Stimulated activated CD4-positive, alpha-beta T cell treated with anti-CD3 and anti-CD28 coated beads, Interleukin-2, amount 100 ng/mL, for 48 hours (primary cell): Measurements from ENCODE around the gene SPINDOC.
"Not testable (repeated sequence)": the region's sequence is repeated elsewhere in the genome, so short reads cannot be mapped to it uniquely, and the experiment has no call there.

Experiments
- DNase-seq, 2 donors: peaks; one replicate each; pipeline ENCODE4 v3.0.0-alpha.2; 2020

SPINDOC gene

DNA sequence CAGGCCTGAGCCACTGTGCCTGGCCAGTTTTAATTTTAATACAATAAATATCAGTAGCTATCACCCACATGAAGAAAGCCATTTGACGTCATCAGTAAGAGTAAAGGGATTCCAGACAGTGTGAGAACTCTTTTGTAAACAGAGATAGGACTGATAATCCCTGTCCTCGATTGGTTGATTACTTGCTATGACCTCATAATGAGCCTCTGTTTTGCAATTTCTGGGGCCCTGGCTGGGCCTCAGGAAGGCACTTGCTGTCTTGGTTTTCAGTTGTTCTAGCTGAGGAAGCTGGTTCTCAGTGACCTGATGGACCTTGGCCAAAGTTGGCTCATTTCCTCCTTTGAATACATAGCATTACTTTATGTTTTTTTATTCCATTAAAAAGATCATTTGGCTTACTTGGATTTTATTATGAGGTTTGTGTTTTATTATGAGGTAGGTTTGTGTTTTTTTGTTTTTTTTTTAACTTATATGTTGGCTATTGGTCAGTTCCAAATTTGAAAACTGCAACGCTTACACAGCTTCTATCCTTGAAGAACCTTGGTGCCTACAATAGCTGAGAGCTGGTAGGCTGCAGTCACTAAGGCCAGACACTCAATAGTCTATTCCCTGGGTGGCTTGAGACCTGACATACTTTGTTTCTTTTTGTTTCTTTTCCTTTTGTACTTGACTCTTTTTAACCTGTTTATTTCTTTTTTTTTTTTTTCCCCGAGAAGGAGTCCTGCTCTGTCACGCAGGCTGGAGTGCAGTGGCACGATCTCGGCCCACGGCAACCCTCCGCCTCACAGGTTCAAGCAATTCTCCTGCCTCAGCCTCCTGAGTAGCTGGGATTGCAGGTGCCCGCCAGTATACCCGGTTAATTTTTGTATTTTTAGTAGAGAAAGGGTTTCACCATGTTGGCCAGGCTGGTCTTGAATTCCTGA is 45.6 kb downstream of the SPINDOC start:
- DNase-seq: no peak

DNA sequence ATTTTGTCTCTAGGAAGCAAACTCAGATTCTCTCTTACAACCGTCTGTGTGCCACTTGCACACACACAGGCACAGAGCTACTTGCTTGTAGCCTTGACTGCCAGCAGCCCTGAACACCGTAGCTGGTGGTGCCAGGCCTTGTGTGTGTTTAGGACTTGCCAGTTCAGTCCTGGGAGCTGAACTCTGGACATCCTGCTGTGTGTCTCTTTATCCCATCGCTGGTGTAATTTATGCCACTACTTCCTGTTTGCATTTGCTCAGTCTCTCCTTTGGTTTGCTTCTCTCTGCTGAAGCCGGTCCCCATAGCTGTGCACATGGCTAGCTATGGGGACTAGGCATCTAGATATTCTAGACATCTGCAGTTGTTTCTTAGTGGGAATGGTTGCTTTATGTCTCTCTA is 49.7 kb downstream of the SPINDOC start:
- no peak for DNase-seq

DNA sequence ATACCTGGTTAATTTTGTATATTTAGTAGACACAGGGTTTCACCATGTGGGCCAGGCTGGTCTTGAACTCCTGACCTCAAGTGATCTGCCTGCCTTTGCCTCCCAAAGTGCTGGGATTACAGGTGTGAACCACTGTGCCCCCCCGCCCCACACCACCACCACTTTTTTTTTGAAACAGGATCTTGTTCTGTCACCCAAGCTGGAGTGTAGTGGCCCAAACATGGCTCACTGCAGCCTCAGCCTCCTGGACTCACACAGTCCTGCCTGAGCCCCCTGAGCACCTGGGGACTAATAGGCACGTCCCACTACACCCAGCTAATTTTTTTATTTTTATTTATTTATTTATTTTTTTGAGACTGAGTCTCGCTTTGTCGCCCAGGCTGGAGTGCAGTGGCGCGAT is 50.4 kb downstream of the SPINDOC start:
- not testable (repeated sequence) for DNase-seq

DNA sequence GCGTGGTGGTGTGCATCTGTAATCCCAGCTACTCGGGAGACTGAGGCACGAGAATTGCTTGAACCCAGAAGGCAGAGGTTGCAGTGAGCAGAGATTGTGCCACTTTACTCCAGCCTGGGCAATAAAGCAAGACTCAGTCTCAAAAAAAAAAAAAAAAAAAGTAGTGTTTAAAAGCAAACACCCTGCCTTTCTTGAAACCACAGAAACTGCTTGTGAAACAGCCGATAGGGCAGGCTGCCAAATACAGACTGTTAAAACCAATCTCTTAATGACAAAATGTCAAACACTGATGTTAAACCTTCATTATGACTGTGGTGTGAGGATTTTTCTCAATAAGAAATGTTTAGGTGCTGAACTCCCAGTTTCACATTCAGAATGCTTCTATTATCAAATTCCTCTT is 53.0 kb downstream of the SPINDOC start:
- DNase-seq: peak; percentile 71

DNA sequence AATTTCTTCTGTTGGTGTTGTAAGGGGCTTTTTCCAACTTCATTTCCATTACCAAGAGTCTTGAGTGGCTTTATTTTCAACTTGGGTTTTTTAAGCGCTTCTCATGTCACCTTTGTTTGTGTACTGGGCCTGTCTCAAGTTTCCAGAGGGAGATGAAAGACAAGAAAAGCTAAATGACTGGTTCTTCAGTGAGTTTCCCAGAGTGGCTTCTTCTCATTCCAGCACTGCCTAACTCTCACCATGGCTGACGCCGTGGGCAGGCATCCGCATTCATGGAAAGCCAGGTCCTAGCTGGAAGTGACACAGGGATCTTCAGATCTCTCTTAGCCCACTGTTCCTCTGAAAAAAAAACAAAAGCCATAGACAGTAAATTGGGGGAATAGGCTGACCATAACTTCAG is 54.3 kb downstream of the SPINDOC start:
- no peak for DNase-seq

DNA sequence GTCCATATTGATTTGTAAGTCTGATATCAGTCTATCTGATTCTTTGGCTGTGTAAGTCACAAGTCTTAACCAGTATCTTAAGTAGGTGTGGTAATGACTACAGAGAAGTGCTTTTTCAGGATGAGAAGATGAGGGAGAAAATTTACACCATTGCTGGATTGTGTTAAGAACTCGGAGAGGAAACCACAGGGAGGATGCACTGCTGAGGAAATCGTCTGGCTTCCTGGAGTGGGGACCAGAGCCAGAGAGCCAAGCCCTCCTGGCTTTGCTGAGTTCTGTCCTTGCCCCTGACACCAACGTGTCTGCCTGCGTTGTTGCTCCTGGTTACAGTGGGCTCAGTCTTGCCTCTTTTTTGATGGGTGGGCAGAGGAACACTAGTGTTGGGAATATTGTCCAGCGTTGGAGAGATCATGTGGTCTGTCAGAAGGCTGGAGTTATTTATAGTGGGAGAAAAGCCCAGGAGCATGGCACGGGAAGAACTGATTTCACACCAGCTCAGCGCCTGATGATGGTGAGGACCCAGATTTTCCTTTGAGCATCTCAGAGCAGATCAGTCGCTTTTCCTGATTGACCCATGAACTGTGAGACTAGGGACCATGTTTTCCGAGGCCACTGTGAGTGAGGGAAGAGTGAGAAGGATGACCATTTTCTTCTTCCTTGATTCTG is 55.3 kb downstream of the SPINDOC start:
- DNase-seq: no peak

DNA sequence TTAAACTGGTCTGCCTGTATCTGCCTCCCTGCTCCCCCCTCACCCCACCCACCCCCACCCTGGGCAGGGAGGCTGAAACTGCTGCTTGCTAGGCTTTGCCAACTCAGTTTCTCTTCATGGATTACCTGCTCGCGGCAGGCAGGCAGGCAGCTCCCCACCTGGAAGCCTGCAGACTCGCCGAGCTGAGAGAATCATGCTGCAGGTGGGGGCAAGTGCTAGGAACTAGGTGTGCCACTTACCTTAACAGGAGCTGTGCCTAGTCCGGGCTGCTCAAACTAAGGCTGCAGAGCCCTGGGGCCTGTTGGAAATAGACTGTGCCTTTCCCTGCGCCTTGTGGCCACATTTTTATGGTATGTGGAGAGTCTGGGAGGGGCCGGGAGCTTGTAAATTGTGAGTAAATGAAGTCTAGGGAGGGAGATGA is 55.9 kb downstream of the SPINDOC start:
- DNase-seq: no peak

DNA sequence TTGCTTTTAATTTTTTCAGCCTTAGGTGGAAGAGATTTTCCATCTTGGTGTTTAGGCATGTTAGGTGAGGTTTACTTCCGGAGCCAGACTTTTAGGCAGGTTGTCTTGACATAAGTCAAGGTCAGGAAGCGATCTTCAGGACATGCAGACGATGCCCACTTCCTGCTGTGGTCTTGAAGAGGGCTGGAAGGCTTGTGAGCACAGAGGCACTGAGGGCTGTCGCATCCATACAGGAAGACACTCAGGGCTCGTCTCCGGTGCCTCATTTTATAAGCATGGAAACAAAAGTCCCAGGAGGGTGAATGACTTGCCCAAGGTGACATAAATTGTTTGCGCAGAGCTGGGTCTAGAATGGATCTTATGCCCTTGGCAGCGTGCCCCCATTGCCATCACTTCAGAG is 56.4 kb downstream of the SPINDOC start:
- DNase-seq: no peak

DNA sequence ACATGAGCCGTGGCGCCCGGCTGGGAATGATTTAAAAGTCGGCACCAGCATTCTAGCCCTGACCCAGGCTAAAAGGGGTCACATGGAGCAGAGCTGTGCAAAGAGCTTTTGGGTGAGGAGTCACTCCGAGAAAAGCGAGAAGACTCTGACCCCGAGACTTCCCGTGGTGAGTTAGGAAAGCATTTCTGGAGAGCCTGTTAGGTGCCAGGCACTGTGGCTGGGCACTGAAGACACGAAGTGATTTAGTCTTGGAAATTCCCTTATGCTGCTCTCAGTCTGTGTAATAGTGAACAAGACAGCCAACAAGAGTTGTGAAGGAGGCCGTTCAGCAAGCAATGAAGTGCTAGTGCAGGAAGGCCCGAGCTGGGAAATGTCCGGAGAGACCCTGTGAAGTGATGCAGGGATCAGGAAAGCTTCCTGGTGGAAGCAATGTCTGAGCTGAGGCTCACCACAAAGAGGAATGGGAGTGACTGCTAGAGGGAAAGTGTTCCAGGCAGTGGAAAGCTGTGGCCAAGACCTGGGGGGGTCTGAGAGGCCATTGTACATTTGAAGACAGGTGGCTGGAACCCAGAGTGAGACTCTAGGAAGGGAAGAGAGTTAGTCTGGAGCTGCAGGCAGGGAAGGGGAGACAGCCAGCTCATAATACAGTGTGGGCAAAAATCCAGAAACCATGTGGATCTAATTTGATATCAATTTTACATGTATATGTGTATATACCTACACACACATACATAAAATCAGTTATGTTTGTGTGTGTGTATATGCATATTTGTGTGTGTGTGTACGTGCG is 57.3 kb downstream of the SPINDOC start:
- no peak for DNase-seq

DNA sequence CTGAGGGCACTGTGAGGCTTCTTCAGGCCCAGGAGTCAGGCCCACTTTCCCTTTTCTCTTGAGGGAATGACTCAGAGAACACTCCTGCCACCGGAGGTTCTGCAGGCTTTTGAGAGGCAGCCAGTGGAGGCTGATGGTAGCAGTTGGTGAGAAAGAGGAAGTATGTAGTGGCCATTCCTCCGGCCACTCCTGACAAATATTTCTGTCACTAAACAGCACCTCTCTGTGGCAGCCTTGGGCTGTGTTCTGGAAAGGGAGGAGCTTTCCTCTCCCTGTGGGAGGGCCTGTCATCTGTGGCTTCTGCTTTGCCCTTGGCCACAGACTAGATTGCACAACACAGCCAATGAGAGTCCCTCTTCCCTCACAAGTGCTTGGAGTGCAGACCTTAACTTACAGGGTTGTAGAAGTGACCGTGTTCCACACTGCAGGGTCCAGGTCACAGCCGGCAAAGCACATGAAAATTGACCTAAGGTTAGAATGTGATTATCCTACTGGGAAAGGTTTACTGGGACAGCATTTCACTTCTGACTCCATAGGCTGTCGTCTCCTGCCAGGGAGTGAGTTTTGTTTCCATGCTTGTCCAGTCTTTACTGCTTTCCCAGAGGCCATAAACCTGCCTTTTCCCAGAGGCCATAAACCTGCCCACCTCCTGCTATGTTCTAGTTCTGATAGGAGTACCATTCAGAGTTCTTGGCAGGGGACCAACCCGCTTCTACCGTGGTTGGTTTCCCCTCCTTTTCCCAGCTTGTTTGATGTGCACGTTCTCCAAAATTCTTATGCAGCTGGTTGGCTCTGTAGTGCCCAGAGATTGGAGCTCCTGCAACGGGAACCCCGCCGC is 58.9 kb downstream of the SPINDOC start:
- no peak for DNase-seq

DNA sequence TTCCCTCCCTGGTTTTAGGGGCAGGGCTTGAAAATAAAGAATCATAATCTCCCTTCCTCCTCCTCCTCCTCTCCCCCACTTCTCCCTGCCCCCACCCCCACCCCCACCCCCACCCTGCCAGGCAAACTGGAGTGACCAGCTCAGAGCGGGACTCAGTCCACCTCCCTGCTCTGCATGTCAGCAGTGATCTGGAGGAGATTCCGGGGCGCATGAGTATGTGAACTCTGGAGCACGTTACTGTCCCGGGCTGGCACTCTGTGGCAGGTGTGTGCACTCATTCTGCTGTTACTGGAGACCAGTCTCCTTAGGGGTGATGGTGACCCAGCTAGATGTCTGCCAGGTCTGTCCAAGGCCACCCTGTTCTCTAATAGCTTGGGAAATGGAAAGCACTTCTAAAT is 59.5 kb downstream of the SPINDOC start:
- no peak for DNase-seq

DNA sequence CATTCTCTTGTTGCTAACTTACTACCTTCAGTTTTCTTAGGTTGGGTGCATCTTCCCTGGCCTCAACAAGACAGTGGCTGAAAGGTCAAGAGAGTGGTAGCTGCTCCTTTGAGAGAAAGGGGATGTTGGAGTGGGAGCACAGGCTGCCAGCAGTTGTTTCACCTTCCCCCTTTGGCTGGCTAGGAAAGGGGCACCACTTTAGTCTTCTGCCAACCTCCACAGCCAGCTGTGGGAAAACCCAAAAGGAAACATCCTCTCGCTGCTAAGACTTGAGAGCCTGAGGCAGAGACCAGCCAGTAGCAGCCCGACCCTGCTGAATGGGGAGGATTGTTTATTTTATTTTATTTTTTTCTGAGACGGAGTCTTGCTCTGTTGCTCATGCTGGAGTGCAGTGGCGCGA is 60.1 kb downstream of the SPINDOC start:
- no peak for DNase-seq

DNA sequence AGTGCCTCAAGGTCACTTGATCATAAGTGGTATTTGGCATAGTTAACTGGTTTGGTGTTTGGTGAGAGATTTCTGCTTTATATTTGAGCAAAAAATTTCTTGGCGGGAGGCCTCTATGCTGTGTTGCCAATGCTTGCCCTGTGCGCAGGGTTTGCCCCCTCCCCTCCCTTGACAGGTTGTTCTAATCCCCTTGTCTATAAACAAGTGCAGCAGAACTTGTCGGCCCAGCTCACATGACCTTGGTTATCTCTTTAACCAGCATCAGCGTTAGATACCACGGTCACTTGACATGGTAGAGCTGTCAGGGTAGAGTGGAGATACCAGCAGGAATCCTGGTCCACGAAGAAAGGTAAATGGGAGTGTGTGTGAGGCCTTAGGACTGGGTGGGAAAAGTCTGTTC is 61.3 kb downstream of the SPINDOC start:
- DNase-seq: no peak

DNA sequence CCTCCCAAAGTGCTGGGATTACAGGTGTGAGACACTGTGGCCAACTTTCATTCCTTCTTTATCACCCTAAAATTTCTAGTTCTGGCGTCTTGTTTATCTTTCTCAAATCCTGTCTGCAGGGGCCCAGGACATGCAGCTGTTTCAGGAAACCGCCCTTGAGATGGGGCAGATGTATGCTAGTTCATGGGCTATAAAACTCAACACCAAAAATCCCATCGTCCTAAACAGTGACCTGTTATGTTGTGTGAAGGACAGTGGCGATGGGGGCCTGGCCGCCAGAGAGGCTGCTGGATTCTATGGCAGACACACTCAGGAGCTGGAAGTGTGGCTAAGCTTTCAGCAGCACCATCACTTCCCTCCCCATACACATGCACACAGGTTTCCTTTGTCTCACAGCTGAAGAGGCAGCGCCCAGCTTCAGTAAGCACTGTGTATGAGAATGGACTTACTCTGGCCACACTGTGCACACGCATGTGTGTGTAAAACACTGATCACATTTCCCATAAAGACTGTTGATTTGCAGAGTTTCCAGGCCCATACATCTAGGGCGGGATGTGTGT is 62.3 kb downstream of the SPINDOC start:
- no peak for DNase-seq

DNA sequence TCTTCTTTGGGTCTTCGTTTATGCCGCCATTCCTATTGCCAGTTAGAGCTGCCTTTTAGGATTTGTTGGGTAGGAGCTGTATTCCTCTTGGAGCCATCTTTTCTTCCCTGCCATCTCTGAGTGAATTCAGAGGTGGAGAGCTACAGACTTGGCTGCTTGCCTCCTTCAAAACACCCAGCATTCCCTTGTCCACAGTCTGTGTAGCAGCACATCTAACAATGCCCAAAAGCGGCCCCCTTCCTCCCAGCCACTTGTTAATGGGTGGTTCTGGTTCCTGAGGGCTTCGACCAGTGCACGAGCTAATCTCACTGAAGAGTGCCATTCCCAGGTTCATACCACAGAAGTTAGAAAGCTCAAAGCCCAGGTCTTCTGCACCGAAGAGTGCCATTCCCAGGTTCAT is 63.4 kb downstream of the SPINDOC start:
- no peak for DNase-seq
